CD4-positive, alpha-beta T cell treated with Interleukin-2 at 100 ng/mL for 4 hours (primary cell): Measurements from ENCODE around the gene NBR1.
"Not testable (repeated sequence)": the region's sequence is repeated elsewhere in the genome, so short reads cannot be mapped to it uniquely, and the experiment has no call there.

Source experiments
- DNase-seq: peaks from one replicate; pipeline ENCODE4 v3.0.0-alpha.2; 2020; ENCODE audit warnings: low spot score

Gene NBR1

GRCh38 chr17:43170766-43171585, at the start of gene NBR1:
NBR1 (plus strand) TSS chr17:43171214; CDS start chr17:43175800, 4,586 bp downstream.
- DNase-seq, result peak; percentile 99

GRCh38 chr17:43125133-43125966, 45.7 kb upstream of the NBR1 start, which contains the start of gene BRCA1:
BRCA1 (minus strand) TSS chr17:43125364; CDS start chr17:43124096, 1,268 bp downstream.
- peak; percentile 98 for DNase-seq

GRCh38 chr17:43125967-43126910, 44.8 kb upstream of the NBR1 start:
- no peak for DNase-seq

- DNase-seq, result no peak
Measured at GRCh38 chr17:43126911-43127290, 44.1 kb upstream of the NBR1 start.

- DNase-seq, result not testable (repeated sequence)
Measured at GRCh38 chr17:43127333-43127876, 43.6 kb upstream of the NBR1 start.

DNA sequence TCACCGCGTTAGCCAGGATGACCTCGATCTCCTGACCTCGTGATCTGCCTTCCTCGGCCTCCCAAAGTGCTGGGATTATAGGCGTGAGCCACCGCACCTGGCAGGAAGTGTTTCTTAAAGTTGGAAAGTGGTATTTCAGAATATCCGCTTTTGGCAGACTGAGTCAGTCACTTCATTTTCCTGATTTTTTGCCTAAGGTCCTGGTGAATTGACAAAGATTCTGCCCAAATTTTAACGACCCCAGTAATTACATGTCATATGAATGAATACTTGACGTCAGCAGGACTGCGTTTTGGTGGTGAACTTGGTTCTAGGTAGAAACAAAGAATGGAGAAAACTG, 41.4 kb upstream of the NBR1 start:
- no peak for DNase-seq

GRCh38 chr17:43132117-43132516, 38.9 kb upstream of the NBR1 start:
- DNase-seq, result no peak

- not testable (repeated sequence) for DNase-seq
Measured at GRCh38 chr17:43133439-43133838, 37.6 kb upstream of the NBR1 start.

GRCh38 chr17:43134774-43135453, 36.1 kb upstream of the NBR1 start:
- DNase-seq, result no peak

DNA sequence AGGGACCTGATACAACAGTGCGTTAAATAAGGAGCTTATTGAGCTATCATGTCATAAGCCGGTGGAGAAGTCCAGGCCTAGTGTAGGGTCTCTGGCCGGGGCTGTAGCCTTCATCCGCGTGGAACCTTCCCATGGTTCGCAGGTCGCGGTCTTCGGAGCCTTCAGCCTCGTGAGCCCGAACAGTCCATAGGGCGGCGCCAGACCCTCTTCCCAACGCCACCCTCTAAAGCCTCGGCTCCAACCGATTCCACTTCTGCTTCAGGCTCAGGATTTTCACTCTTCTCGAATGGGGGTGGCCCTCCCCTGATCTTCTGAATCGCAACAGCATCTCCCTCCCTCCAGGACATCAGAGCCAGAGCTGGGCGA, 35.6 kb upstream of the NBR1 start:
- DNase-seq, result no peak

DNA sequence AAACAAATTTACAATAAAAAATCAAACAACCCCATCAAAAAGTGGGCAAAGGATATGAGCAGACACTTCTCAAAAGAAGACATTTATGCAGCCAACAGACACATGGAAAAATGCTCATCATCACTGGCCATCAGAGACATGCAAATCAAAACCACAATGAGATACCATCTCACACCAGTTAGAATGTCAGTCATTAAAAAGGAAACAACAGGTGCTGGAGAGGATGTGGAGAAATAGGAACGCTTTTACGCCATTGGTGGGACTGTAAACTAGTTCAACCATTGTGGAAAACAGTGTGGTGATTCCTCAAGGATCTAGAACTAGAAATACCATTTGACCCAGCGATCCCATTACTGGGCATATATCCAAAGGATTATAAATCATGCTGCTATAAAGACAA, 34.4 kb upstream of the NBR1 start:
- not testable (repeated sequence) for DNase-seq

GRCh38 chr17:43138531-43138930, 32.5 kb upstream of the NBR1 start:
- DNase-seq, result not testable (repeated sequence)

DNA sequence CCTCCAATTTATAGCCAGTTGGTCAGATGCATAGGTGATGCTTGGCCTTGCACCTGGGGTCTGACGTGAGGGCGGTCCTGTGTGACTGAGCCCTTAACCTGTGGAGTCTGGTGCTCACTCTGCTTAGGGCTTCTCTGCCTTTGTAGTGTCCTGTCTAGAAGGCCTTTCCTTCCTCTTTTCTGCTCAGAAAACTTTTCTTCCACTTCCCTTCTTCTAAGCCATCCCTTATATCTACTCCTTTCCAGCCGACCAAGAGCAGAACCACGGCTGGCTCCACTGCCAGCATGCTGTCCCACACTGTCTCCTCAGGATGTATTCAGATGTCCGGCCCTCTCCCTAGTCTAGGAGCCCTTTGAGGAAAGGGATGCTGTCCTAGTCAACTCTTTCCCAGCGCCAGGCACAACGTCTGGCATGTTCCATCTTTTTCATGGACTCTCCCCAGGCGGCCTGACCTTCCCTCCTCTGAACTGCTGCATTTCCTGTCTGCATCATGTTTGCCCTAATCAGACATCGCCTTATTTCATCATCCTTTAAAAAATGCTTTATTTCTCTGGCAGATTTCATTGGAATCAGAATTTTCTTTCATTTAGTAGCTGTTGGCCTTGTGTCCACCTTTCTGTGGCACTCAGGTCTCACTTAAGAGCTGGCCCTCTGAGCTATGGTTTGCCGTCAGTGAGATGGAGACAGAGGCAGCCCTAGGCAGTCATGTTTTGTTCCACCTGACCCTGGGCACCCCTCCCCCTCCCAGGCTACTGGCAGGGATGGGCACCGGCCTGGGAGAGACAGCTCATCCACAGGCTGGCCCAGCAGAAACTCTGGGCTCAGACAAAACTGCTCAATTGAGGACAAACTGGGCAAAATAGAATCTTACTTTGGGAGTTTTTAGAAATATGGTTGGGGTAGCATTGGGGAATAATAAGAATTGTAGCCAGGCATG, 30.4 kb upstream of the NBR1 start:
- no peak for DNase-seq

DNA sequence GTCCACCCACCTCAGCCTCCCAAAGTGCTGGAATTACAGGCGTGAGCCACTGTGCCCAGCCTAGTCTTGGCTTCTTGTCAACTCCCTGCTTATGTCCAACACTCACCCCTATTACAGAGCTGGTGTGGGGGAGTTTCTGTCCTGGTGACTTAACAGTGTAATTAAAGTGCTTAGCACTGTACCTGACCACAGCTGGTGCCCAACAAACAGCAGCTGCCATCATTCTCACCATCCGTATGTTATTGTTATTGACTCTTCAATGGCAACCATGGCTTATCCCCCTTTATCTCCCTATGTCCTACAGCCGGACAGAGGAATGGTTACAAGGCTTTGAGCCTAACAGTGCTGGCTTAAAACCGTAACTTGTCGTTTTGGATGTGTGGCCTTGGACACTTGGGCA, 28.9 kb upstream of the NBR1 start:
- no peak for DNase-seq

DNA sequence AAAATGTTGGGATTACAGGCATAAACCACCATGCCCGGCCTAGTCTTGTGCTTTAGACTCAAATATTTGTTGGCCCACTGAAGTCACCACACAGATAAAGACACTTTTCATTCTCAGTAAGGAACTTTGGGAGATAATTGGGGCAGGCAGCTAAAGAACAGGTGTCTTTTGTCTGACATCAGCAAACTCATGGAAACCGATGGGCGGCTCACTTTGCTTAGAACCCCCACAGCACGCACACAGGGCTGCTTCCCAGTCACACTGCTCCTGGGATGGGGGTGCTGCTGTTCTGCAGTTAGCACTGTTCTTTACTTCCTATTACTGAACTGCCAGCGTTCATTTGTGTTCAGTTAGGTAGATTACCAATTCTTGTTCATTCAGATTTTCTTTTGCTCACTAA, 27.8 kb upstream of the NBR1 start:
- DNase-seq, result no peak

- DNase-seq, result no peak
Measured at GRCh38 chr17:43146649-43147048, 24.4 kb upstream of the NBR1 start.

DNA sequence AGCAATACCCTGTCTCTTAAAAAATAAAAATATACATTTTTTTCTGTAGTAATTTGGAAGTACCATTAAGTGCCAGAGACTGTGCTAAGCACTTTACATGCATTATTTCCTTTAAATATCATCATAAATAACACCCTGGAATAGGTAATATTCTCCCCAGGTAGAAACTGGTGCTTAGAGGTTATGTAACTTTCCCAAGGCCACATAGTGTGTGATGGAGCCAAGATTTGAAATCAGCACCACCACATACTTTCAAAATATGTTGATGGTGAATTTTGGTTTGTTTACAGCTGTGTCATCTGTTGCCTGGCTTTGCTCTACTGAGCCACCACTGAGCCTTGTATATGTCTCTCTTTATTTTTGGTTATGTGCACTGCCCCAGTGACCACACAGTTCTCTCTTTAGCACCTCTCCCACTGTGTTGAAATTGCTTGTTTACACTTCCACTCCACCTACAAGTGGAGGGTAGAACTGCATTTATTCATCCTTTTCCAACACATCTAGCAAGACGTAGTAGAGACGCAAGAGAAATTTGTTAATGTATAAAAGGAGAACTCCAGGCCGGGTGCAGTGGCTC, 19.0 kb upstream of the NBR1 start:
- no peak for DNase-seq

DNA sequence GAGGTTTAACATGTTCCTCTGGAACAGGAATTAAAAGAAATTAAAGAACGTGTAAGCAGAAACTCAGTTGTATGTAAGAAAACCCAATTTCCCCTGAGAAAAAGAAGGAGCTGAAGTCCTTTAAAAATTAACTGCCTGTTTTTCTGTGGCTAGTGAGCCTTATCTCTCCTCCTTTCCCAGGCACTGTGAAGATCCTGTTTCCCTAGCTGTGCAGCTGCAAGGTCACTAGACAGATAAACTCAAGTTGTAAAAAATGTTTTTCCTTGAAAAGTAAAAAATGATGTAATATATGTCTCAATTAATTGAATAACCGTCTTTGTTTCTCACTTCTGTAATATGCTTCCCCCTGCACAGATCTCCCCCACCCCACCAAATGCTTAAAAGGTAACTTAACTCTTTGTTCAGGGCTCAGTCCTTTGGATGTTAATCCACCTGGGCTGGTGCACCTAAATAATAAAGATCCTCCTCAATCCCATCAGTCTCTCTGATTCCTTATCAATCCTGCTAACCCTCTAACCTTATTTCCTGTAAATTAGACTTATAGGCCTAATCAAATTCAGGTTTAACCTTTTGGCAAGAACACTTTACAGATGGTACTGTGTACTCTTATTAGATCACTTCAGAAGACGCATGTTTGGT, 17.7 kb upstream of the NBR1 start:
- DNase-seq, result not testable (repeated sequence)

DNA sequence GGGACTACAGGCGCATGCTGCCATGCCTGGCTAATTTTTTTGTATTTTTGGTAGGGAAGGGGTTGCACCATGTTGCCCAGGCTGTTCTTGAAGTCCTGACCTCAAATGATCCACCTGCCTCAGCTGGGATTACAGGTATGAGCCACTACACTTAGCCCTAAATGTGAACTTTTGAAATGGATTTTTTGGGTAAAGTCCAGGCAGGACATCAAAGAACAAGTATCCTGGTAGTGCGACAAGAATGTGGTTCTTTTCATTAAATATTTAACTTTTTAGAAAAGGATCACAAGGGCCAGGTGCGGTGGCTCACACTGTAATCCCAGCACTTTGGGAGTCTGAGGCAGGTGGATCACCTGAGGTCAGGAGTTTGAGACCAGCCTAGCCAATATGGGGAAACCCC, 15.3 kb upstream of the NBR1 start:
- no peak for DNase-seq
